ENCODE results near the gene CLEC6A.

DNA sequence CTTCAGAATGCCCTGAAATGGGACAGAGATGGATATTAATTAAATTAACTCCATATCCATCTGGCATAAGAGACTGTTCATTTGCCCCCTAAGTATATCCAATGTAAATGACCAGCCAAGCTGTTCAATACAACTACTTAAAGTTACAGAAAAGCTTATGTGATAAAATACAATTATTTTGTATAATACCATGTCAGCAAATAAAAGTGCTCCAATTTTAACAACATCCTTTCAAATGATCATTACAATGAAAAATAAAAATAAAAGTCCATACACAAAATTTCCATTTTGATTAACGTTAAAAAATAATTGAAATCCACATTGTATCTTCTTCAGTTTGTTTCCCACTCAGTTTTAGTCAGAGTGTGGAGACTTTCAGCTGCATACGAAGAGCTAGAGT, 5.7 kb downstream of the CLEC6A start:
- TF ChIP-seq USF2 (IDR thresholded peaks at IDR 0.05; ENCODE audit: low read length) (no peak), CTCF (IDR thresholded peaks at IDR 0.05; ENCODE audit: control extremely low read depth in 1 of 3, insufficient read depth in 1 of 3, low read depth in 1 of 3, low read length in 3 of 3) (no peak), YY1 (IDR thresholded peaks at IDR 0.05; ENCODE audit: low read depth, low read length) (no peak), POLR2AphosphoS5 (IDR thresholded peaks at IDR 0.05; ENCODE audit: low read depth, low read length) (no peak), EZH2 (IDR thresholded peaks at IDR 0.05; ENCODE audit: low read depth, low read length, severe bottlenecking) (no peak)

Measured in H1 (cell line).